ENCODE results near the gene PRKD3.

Gene PRKD3

DNA sequence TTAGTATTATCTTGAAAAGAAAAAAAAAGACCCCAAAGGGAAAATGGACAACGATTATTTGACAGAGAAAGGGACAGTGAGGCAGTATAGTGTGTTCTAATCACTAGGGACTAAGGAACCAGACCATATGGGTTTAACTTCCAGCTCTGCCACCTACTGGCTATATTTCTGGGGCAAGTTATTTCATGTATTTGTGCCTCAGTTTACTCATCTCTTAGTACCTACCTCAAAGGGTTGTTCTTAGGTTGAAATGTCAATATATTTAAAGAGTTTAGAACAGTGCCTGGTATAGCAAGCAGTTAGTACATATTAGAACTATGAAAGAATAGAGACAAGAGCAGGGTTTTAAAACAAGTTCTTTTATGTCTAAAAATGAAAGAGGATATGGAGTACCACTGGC is 42.7 kb downstream of the PRKD3 start:
- Histone ChIP-seq H3K4me3 (ENCODE audit: low read length) (no peak overlapping the region), H3K9me3 (ENCODE audit: control insufficient read depth, low read depth, low read length) (no peaks in the 10 kb centered on the region), H3K36me3 (ENCODE audit: control insufficient read depth, low read depth, low read length) (peaks cover 74% of the 10 kb centered on the region), H3K27ac (ENCODE audit: low read length) (no peak overlapping the region), H3K27me3 (ENCODE audit: control insufficient read depth, insufficient read depth, low read length) (no peaks in the 10 kb centered on the region), H3K4me1 (ENCODE audit: control insufficient read depth, low read depth, low read length) (no peaks in the 10 kb centered on the region), H3K9ac (ENCODE audit: low read length) (no peak overlapping the region)

DNA sequence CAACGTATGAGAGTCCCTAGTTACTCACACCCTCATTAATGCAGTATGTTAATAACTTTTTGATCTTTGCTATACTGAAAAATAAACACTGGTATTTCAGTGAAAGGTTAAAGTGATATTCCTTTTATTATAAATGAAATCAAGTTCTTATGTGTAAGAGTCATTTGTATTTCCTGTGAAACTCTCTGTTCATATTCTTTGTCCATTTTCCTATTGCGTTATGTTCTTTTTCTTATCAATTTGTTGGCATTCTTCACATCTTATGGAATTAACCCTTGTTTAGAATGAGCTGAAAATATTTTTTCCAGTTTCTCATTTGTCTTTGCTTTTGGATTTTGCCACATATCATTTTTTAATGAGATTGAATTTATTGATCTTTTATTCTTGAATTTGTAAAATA is 48.3 kb downstream of the PRKD3 start:
- Histone ChIP-seq H3K9me3 (ENCODE audit: control insufficient read depth, low read depth, low read length) (no peaks in the 10 kb centered on the region), H3K9ac (ENCODE audit: low read length) (no peak overlapping the region), H3K27ac (ENCODE audit: low read length) (no peak overlapping the region), H3K27me3 (ENCODE audit: control insufficient read depth, insufficient read depth, low read length) (no peaks in the 10 kb centered on the region), H3K36me3 (ENCODE audit: control insufficient read depth, low read depth, low read length) (peaks cover 76% of the 10 kb centered on the region), H3K4me3 (ENCODE audit: low read length) (no peak overlapping the region), H3K4me1 (ENCODE audit: control insufficient read depth, low read depth, low read length) (peaks cover 4% of the 10 kb centered on the region)
